ENCODE results near the gene LIN54.

Gene LIN54

DNA sequence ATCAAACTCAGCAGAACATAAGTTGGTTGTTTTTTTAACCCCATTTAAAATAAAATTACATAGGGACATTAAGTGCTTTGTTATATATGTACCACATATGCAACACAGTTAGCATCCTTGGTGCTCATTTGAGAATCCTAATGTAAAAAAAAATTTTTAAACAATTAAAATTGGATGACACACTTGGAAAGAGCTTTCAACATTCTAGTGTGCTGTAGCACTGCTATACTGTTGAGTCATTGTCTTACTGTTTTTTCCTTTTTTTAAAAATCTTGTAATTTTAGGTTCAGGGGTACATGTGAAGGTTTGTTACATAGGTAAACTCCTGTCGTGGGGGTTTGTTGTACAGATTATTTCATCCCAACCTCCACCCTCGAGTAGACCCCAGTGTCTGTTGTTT, 97.3 kb downstream of the LIN54 start:
- H3K4me3 ChIP-seq (ENCODE audit: low read depth, low read length), result no peak overlapping the region
- TF ChIP-seq, protein P1, sequence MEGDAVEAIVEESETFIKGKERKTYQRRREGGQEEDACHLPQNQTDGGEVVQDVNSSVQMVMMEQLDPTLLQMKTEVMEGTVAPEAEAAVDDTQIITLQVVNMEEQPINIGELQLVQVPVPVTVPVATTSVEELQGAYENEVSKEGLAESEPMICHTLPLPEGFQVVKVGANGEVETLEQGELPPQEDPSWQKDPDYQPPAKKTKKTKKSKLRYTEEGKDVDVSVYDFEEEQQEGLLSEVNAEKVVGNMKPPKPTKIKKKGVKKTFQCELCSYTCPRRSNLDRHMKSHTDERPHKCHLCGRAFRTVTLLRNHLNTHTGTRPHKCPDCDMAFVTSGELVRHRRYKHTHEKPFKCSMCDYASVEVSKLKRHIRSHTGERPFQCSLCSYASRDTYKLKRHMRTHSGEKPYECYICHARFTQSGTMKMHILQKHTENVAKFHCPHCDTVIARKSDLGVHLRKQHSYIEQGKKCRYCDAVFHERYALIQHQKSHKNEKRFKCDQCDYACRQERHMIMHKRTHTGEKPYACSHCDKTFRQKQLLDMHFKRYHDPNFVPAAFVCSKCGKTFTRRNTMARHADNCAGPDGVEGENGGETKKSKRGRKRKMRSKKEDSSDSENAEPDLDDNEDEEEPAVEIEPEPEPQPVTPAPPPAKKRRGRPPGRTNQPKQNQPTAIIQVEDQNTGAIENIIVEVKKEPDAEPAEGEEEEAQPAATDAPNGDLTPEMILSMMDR (IDR thresholded peaks at IDR 0.05; ENCODE audit: insufficient read depth, low read depth, low read length, missing control alignments), result no peak
- DNase-seq (ENCODE audit: low read depth), result no peak

DNA sequence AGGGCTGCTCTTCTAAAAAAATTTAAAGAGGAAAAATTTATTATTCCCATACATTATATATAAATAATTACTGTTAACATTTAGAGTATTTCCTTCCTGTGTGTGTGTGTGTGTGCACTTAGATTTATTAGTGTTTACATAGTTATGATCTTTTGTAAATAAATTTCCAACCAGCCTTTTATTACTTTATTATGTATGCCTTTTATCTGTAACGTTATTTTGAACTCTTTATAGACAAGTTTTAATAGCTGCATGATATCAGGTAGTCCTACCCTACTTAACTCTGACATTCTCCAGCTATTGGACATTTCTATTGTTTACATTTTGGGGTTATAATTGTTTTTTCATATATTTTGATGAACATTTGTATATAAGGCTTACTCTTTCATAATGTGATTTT, 101.3 kb downstream of the LIN54 start:
- no peak for DNase-seq (ENCODE audit: low read depth)
- H3K4me3 ChIP-seq (ENCODE audit: low read depth, low read length), result no peak overlapping the region
- TF ChIP-seq, protein P1 (IDR thresholded peaks at IDR 0.05; ENCODE audit: insufficient read depth, low read depth, low read length, missing control alignments), result no peak

DNA sequence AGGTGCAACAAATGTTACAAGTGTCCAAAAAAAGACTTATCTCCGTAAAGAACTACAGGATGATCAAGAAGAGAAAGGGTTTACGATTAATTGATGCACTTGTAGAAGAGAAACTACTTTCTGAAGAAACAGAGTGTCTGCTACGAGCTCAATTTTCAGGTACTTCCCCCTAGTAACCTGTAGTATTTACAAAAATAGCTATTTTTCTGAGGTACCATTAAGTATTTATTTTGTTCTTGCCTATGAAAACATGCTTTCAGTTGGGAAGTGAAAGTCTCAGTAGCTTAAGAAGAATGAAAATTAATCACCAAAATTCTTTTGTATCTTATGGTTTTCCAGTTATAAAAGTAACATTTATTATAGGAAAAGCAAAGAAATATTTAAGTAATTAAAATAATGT, 104.2 kb downstream of the LIN54 start:
- DNase-seq (ENCODE audit: low read depth), result peak; percentile 54
- H3K4me3 ChIP-seq (ENCODE audit: low read depth, low read length), result no peak overlapping the region
- TF ChIP-seq, protein P1 (IDR thresholded peaks at IDR 0.05; ENCODE audit: insufficient read depth, low read depth, low read length, missing control alignments), result no peak

DNA sequence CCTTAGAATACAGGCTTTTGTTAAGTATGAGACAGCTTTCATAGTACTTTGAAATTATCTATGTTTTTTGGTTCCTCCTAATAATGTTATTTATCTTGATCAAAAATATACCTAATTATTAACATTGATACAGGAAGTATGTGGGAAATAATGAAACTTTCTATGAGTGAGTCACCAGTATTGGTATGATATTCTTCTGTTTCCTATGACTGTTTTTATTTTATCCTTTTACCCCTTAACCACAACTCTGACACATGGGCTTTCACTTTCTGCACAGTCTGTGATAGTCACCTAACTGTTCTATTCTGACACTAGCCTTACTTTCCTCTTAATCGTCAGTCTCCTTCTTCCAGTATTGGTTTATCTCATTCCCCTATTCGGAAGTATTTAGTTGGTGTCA, 105.4 kb downstream of the LIN54 start:
- H3K4me3 ChIP-seq (ENCODE audit: low read depth, low read length), result no peak overlapping the region
- TF ChIP-seq, protein P1 (IDR thresholded peaks at IDR 0.05; ENCODE audit: insufficient read depth, low read depth, low read length, missing control alignments), result no peak
- DNase-seq (ENCODE audit: low read depth), result peak; percentile 84

DNA sequence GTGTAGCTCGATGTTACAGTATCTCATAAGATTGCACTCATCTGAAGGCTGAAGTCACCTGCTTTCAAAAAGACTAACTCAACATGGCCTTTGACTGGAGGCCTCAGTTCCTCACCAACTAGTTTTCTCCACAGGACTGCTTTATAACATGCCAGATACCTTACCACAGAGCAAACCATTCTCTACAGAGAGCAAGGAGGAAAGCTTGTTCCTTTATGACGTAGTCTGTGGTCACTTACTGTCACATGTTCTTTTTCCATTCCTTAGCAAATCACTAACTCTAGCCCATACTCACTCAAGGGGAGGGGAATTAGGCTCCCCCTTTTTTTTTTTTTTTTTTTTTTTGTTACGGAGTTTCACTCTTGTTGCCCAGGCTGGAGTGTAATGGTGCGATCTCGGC, 106.9 kb downstream of the LIN54 start:
- TF ChIP-seq, protein P1 (IDR thresholded peaks at IDR 0.05; ENCODE audit: insufficient read depth, low read depth, low read length, missing control alignments), result no peak
- H3K4me3 ChIP-seq (ENCODE audit: low read depth, low read length), result no peak overlapping the region
- no peak for DNase-seq (ENCODE audit: low read depth)

DNA sequence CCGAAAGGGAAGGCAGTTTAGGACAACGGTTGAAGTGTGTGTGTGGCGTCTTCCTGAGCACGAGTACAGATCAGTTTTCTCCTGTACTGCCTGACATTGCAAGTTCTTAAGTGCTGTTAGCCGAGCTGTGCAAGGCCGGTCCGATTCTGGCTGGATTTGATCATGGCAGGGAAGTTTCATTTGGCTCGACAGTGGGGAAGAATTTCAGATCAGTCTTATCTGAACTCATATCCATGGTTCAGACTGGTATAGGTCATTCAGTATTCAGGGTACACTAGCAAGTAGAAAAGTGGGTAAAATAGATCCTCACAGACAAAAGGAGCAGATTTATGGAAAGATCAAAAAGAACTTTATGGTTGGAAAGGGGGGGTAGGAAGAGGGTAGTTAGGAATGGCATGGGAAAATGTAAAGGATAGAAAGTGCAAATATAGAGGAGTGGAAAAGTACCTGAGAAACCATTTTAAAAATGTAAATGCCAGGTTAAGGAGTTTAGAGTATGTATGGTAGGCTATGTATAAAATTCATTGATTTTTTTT, 109.4 kb downstream of the LIN54 start:
- no peak for DNase-seq (ENCODE audit: low read depth)
- peak overlapping the region; percentile 92 for H3K4me3 ChIP-seq (ENCODE audit: low read depth, low read length)
- TF ChIP-seq, protein P1 (IDR thresholded peaks at IDR 0.05; ENCODE audit: insufficient read depth, low read depth, low read length, missing control alignments), result no peak
